PC-3 (cell line): Measurements from ENCODE around the gene DYNC1I1. TPM values are rescaled to one million over a fixed set of nuclear protein-coding genes. Genes with fewer than 3 reads are reported as not detected.

Experiments
- ATAC-seq: fragments of 200-7000 bp; cut with Tn5 transposase; 2 replicates; pipeline ENCODE4 v1.9.1; 2020; ENCODE audit warnings: mild to moderate bottlenecking, moderate library complexity
- BruUV-seq: library from RNA; stranded (reverse); fragments of 400-500 nt; replicated peaks from 2 replicates; lab custom pipeline; 2021; lab: Mats Ljungman, UMichigan
- CTCF ChIA-PET: fragments of 300-600 bp; sonication (Branson Sonifier 250); formaldehyde crosslinking; loops from one replicate; lab custom pipeline; 2022; ENCODE audit warnings: antibody characterized with exemption; lab: Charles Lee
- POLR2A ChIA-PET: fragments of 300-600 bp; sonication (Branson Sonifier 250); formaldehyde crosslinking; loops from one replicate; lab custom pipeline; 2022; ENCODE audit warnings: antibody characterized with exemption; ENCODE audit not compliant: unreplicated experiment; lab: Charles Lee
- DNase-seq: peaks from one replicate; pipeline ENCODE4 v3.0.0-alpha.2; 2015
- H2AFZ ChIP-seq: fragments of 300-600 bp; sonication (generic); 2 replicates; pipeline ENCODE4 v1.6.0; 2016; ENCODE audit warnings: antibody characterized with exemption, low read length
- H3F3A ChIP-seq: fragments of 300-600 bp; sonication (generic); one replicate; pipeline ENCODE4 v1.6.0; 2017; ENCODE audit warnings: antibody characterized with exemption, low read length, control low read depth, mild to moderate bottlenecking; ENCODE audit not compliant: unreplicated experiment
- H3K27ac ChIP-seq: fragments of 300-600 bp; sonication (generic); 2 replicates; pipeline ENCODE4 v1.5.1; 2016; ENCODE audit warnings: mild to moderate bottlenecking, low read length
- H3K27me3 ChIP-seq: fragments of 300-600 bp; sonication (generic); 2 replicates; pipeline ENCODE4 v1.6.1; 2016; ENCODE audit warnings: low read length, mixed read lengths
- H3K36me3 ChIP-seq: fragments of 300-600 bp; sonication (generic); 2 replicates; pipeline ENCODE4 v1.6.1; 2016; ENCODE audit warnings: low read depth, mixed run types, low read length, mixed read lengths
- H3K4me1 ChIP-seq: fragments of 300-600 bp; sonication (generic); 2 replicates; pipeline ENCODE4 v1.5.1; 2016; ENCODE audit warnings: low read length; ENCODE audit not compliant: insufficient read depth
- H3K4me2 ChIP-seq: fragments of 300-600 bp; sonication (generic); 2 replicates; pipeline ENCODE4 v1.6.0; 2016; ENCODE audit warnings: low read length
- H3K4me3 ChIP-seq: fragments of 300-600 bp; sonication (generic); 2 replicates; pipeline ENCODE4 v1.5.1; 2016; ENCODE audit warnings: mild to moderate bottlenecking, low read length, mixed read lengths
- H3K79me2 ChIP-seq: fragments of 300-600 bp; sonication (generic); 2 replicates; pipeline ENCODE4 v1.6.1; 2017; ENCODE audit warnings: low read length, mixed read lengths
- H3K9ac ChIP-seq: fragments of 300-600 bp; sonication (generic); 2 replicates; pipeline ENCODE4 v1.6.0; 2016; ENCODE audit warnings: mild to moderate bottlenecking, low read length
- H3K9me2 ChIP-seq: fragments of 300-600 bp; sonication (generic); replicated peaks from 2 replicates; pipeline ENCODE4 v1.6.1; 2016; ENCODE audit warnings: mixed run types, low read length, mixed read lengths
- H3K9me3 ChIP-seq: fragments of 300-600 bp; sonication (generic); 2 replicates; pipeline ENCODE4 v1.6.1; 2016; ENCODE audit warnings: low read length, mixed read lengths
- H4K20me1 ChIP-seq: fragments of 300-600 bp; sonication (generic); 2 replicates; pipeline ENCODE4 v1.6.1; 2016; ENCODE audit warnings: low read length, mixed read lengths
- CTCF ChIP-seq: fragments of 300-600 bp; sonication (generic); conservative IDR thresholded peaks from 2 replicates; pipeline ENCODE4 v1.5.1; 2017; ENCODE audit warnings: antibody characterized with exemption, low read depth, mild to moderate bottlenecking, low read length
- EZH2 ChIP-seq: fragments of 300-600 bp; sonication (generic); IDR thresholded peaks from one replicate; pipeline ENCODE4 v1.6.1; 2017; ENCODE audit warnings: antibody characterized with exemption, mild to moderate bottlenecking, low read length; ENCODE audit not compliant: unreplicated experiment
- EZH2phosphoT487 ChIP-seq: fragments of 300-600 bp; sonication (generic); IDR thresholded peaks from 2 replicates; pipeline ENCODE4 v1.6.1; 2018; ENCODE audit warnings: mild to moderate bottlenecking, antibody characterized with exemption, low read length, borderline replicate concordance
- intact Hi-C: fragments of 100-400 bp; cut with micrococcal nuclease; formaldehyde crosslinking; loops from 2 replicates; pipeline ENCODE4 v1.9.0; 2023
- total RNA-seq: library from RNA; depleted of rRNA; stranded (reverse); fragments of >200 nt; gene quantifications from 2 replicates; pipeline ENCODE4 v1.2.3, GENCODE V29; 2014; rRNA removed

DYNC1I1 gene
- total RNA-seq, 1 experiment from 2014 or later: 2.4 TPM

- Histone ChIP-seq H3K9ac (no peak overlapping the region), H3K9me2 (no peaks in the 10 kb centered on the region), H3K27me3 (no peaks in the 10 kb centered on the region), H3K4me3 (no peak overlapping the region), H3K79me2 (no peaks in the 10 kb centered on the region), H3K27ac (no peak overlapping the region), H3K4me1 (no peaks in the 10 kb centered on the region), H3K36me3 (no peaks in the 10 kb centered on the region), H4K20me1 (no peaks in the 10 kb centered on the region), H2AFZ (no peak overlapping the region), H3F3A (no peaks in the 10 kb centered on the region), H3K9me3 (no peaks in the 10 kb centered on the region), H3K4me2 (no peak overlapping the region)
- TF ChIP-seq CTCF: no peak
- TF ChIP-seq EZH2: no peak
- no peak for TF ChIP-seq EZH2phosphoT487
- ChIA-PET POLR2A (no interaction called here), CTCF (no interaction called here)
- no peak for DNase-seq
- ATAC-seq: no peak
- BruUV-seq: no TSS peak
- intact Hi-C loops: no loop called here
Observed at GRCh38 chr7:96144260-96144526, 371.8 kb downstream of the DYNC1I1 start.

Other genes with a start within 250 kb of the DYNC1I1 start
- gene PDK4, start 176.0 kb upstream of the DYNC1I1 start, total RNA-seq: 0.63 and 3.2 TPM in 2 replicates